MM.1S (cell line): ENCODE data around the gene POU4F3.

Source experiments
- CTCF ChIP-seq: fragments of 300-600 bp; sonication (generic); IDR thresholded peaks from 2 replicates; pipeline ENCODE4 v1.5.1; 2016; ENCODE audit warnings: antibody characterized with exemption, low read length, mixed read lengths
- EZH2 ChIP-seq: fragments of 300-600 bp; sonication (generic); optimal IDR thresholded peaks from 2 replicates; pipeline ENCODE3; 2017; ENCODE audit warnings: low read depth, mild to moderate bottlenecking, antibody characterized with exemption, low read length, mixed read lengths
- EZH2phosphoT487 ChIP-seq: fragments of 300-600 bp; sonication (generic); IDR thresholded peaks from 2 replicates; pipeline ENCODE4 v1.6.1; 2018; ENCODE audit warnings: antibody characterized with exemption, low read length

GRCh38 chr5:146306838-146307237 lies 31.8 kb upstream of the POU4F3 start:
- TF ChIP-seq CTCF (no peak), EZH2 (no peak), EZH2phosphoT487 (no peak)
